Fibroblast of skin of abdomen (primary cell): Measurements from ENCODE around the gene NCKAP5.
A peak's percentile ranks its signal among the peaks of the same experiment; 100 is the strongest.

Experiments
- DNase-seq: peaks from one replicate; pipeline ENCODE4 v3.0.0-alpha.2; 2013

NCKAP5 gene

DNA sequence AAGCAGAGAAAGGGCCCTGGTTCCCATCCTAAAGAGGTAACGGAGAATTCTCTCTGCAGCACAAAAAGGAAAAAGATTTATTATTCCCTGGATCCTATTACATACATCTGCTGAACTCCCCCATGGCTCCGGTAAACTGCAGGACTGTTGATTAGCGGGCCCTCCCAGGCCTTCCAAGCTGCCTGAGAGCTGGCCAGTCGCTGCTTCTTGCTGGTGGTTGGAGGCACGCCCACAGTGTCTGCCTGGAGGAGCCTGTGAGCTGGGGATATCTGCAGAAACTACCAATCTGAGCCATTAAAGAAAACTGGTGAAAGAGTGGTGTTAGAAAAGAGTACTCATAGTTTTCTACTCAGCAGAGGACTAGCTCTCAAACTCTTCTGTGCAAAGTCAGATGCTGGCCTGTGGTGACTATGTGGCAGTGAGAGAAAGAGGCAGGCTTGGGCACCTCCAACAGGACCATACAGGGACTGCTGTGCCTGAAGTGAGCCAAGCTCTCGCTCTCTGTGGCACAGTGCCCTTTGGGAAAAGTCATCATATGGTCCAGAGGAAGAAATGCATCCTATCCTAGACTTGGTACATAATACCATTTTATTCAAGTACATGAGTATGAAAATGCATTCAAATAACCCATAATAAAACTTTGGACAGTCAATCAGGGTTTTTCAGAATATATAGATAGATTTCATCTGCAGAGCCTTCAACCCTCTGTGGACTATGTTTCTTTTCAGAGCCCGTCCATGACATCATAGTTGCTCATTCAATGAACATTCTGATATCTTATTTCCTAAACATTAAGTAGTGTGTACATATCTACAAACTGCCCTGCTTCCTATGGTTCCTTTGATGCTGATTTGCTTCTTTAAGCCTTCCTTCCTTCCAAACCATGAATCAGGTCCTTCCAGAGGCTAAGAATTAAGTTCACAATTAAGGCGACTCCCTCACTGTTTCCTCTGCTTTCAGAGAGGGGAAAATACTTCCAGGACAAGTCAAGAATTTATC, 656.2 kb downstream of the NCKAP5 start:
- peak; percentile 64 for DNase-seq

DNA sequence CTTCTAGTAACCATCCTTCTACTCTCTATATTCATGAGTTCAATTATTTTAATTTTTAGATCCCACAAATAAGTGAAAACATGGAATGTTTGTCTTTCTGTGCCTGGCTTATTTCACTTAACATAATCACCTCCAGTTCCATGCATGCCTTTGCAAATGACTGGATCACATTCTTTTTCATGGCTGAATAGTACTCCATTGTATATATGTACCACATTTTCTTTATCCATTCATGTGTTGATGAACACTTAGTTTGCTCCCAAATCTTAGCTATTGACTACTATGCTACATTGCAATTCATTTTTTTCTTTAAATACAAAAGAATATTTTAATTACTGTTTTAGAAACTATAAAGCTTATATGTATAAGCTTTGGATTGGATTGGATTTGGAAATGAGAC, 657.8 kb downstream of the NCKAP5 start:
- DNase-seq = no peak

- DNase-seq = peak; percentile 67
Observed at GRCh38 chr2:132909427-132909826, 658.8 kb downstream of the NCKAP5 start.

DNA sequence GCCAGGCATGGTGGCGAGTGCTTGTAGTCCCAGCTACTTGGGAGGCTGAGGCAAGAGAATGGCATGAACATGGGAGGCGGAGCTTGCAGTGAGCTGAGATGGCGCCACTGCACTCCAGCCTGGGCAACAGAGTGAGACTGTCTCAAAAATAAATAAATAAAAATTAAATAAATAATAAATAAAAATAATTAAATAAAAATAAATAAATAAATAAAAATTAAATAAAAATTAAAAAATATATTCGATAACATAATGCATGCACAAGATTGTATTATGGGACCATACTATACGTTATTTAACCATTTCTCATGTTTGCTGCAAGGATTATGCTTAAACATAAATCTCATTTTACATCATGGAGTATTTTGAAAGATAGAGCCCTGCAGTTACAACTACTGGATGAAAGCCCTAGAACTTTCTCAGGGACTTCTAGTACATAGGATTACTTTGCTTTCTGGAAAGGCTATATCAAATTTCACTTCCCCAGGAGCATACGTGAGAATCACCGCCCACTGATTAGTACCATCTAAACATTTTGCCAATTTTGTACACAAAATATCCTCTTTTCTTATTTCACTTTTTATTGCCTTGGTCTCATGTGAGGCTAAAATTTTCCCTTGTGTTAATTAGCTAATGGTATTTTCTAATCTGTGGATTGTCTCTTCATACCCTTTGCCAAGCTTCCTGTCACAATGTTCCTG, 664.0 kb downstream of the NCKAP5 start:
- no peak for DNase-seq

DNA sequence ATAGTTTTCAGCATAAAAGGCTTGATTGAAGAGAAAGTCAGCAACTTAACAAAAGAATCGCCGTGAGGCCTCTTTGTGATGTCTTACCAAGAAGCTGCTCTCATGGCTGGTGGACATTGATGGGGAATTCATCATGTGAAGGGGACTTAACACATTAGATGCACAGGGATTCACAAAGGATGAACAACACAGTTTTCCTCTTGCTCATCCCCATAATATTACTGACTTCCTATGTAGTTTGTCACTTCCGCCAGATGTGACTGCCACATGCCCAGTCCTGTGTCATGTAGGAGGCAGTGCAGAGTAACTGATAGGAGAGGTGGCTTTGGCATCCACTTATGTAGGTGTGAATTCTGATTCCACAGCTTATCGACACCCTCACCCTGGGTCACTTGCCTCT, 665.6 kb downstream of the NCKAP5 start:
- DNase-seq = peak; percentile 27

DNA sequence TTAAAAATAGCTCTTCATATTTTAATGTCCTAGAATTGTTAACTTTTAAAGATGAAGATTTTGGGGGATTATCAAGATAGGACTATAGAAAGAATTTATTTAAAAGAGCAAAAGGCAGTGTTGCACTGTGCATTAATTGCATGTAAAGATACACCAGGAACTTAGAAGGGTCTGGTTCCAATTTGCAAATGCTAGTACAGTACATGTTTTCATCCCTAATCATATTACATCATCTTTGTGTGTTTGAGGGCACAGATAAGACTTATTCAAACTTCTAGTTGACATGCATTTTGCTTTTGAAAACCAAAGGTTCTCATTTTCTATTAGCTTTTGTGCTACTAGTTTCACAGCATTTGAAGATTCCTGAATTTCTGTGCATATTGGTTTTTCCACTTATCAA, 666.6 kb downstream of the NCKAP5 start:
- peak; percentile 49 for DNase-seq

- DNase-seq = no peak
Observed at GRCh38 chr2:132897111-132897510, 671.2 kb downstream of the NCKAP5 start.

DNA sequence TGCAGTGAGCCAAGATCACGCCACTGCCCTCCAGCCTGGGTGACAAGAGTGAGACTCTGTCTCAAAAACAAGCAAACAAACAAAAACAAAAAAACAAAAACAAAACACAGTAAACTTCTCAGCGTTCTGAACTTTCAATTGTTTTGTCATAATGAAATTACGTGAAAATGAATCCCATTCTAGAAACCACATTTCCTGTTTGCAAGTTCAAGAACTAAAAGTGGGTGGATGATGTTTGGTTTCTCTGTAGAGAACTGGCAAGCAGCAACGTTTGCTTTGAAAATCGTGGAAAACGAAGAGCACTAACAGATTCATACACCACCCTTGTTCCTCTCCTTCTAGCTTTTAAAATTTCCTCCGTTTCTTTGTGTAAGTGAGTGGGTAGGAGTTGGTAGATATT, 672.2 kb downstream of the NCKAP5 start:
- no peak for DNase-seq

DNA sequence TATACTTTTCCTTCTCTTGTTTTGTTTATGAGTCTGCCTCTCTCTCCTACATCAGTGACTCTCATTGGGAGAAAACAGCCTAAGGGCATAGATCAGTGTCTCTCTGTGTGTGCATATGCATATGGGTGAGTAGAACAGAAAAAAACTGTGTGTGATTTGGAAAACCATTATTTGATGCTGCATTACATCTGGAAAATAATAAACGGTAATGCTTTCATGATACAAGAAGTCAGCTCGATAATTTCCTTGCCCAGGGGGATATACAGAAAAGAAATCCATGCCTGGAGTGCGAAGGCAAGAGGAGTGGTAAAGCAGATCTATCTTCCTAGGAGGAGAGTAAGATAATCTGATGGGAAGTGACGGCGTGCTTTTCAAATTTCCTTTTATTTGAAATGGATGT, 676.8 kb downstream of the NCKAP5 start:
- DNase-seq = no peak

GRCh38 chr2:132886574-132886973, 681.7 kb downstream of the NCKAP5 start:
- no peak for DNase-seq

DNA sequence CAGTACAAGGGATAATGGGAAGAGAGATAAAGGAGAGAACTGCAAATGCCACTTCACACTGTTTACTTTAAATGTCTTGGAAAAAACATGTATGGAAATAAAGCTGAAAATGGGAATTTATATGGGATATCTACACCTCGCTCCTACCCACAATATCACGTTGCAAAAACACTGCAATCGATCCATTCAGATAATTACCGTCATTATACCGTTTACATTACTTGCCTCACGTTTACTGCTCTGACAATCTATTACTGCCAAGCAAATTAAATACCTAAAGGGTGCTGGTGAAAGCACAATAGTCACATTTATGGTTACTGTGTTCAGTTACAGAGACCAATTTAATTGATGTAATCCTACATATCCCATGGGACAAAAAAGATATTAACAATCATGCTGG, 683.6 kb downstream of the NCKAP5 start:
- no peak for DNase-seq

GRCh38 chr2:132884292-132884691, 684.0 kb downstream of the NCKAP5 start:
- DNase-seq = no peak

- DNase-seq = no peak
Observed at GRCh38 chr2:132883430-132883829, 684.8 kb downstream of the NCKAP5 start.

DNA sequence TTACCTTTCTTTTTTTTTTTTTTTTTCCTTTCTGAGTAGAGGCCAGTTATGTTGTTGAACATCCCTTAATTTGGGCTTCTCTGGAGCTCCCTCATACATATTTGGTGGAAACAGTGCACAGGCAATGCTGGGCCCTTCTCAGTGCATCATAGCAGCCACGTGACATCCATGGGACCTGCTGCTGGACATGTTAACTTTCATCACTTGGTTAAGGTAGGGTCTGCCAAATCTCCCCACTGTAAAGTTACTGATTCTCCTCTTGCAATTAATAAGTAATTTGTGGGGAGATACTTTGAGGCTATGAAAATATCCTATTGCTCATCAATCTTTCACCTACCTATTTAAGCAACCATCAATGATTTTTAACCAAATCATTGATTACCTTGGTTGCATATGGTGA, 686.7 kb downstream of the NCKAP5 start:
- DNase-seq = no peak

GRCh38 chr2:132877923-132878322, 690.3 kb downstream of the NCKAP5 start:
- no peak for DNase-seq

DNA sequence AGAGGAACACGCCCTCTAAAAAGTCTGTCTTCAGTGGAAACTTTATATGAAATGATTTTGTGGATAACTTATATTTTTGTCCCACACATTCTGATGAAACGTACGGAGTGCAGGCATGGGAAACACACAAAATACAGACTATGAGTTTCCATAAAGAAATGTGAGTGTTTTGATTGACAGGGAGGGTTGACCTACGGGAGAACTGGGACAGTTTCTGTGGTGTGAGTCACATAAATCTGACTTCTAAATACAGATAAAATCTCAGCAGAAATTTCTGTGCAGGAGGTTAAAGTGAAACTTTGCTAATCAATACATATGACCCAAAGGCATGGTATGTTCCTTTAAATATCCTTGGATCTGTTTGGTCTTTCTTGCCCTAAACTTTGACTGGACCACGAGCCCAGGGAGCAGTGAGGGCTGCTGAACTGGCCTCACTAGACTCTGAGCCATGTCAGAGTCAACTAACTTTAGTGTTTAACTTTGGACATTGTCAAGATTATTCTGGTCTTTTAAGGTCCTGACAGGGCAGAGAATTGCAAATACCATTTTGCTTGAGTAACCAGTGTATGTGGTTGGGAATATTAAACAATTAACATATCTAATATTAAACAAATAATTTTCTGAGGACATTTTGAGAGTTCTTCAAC, 691.4 kb downstream of the NCKAP5 start:
- DNase-seq = no peak

GRCh38 chr2:132875193-132875592, 693.1 kb downstream of the NCKAP5 start:
- no peak for DNase-seq

- DNase-seq = no peak
Observed at GRCh38 chr2:132873738-132874137, 694.5 kb downstream of the NCKAP5 start.

GRCh38 chr2:132871831-132872230, 696.4 kb downstream of the NCKAP5 start:
- no peak for DNase-seq

- DNase-seq = no peak
Observed at GRCh38 chr2:132863961-132864360, 704.3 kb downstream of the NCKAP5 start.

GRCh38 chr2:132860220-132860619, 708.0 kb downstream of the NCKAP5 start:
- DNase-seq = no peak

DNA sequence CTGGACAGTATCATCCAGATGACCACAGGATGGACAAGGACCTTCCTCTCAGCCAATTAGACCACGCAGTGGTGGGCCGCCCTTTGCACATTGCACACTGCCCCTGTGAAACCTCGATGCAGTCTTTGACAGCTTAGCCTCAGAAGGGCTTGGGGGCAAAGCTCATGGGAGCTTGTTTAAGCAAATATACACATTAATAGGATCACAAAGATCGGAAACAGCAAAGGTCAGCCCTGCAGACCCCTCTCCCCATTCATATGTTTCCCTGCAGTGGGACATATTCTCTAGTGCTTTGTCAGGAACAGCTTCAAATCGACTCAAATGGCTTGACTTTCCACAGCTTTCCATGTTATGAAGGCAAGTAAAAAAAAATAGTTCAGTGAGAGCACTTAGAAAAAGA, 708.7 kb downstream of the NCKAP5 start:
- DNase-seq = no peak

- DNase-seq = no peak
Observed at GRCh38 chr2:132857319-132857718, 710.9 kb downstream of the NCKAP5 start.
